Lower lobe of right lung (tissue), 2 donors: Measurements from ENCODE around the gene HGD. TPM values are rescaled to one million over a fixed set of nuclear protein-coding genes. Genes with fewer than 3 reads are reported as not detected.

ENCODE experiments used
- ATAC-seq, 2 donors: fragments of 200-7000 bp; cut with Tn5 transposase; one replicate each; pipeline ENCODE4 v1.9.1; 2020 to 2022; ENCODE audit warnings: mild to moderate bottlenecking in 2 of 2, moderate library complexity in 2 of 2
- DNase-seq: peaks from one replicate; pipeline ENCODE4 v3.0.0-alpha.2; 2020
- H3K27ac ChIP-seq: fragments of 200-600 bp; one replicate; pipeline ENCODE4 v1.8.0; 2022
- H3K27me3 ChIP-seq: fragments of 200-600 bp; one replicate; pipeline ENCODE4 v1.8.0; 2022; ENCODE audit warnings: low read depth
- H3K36me3 ChIP-seq: fragments of 200-600 bp; one replicate; pipeline ENCODE4 v1.8.0; 2022; ENCODE audit warnings: mild to moderate bottlenecking
- H3K4me1 ChIP-seq: fragments of 200-600 bp; one replicate; pipeline ENCODE4 v1.8.0; 2022
- H3K4me3 ChIP-seq: fragments of 200-600 bp; one replicate; pipeline ENCODE4 v1.8.0; 2022; ENCODE audit warnings: mild to moderate bottlenecking
- H3K9me3 ChIP-seq: fragments of 200-600 bp; one replicate; pipeline ENCODE4 v1.8.0; 2022
- intact Hi-C: fragments of 100-400 bp; cut with DNase I; formaldehyde crosslinking; loops from one replicate; pipeline ENCODE4 v1.11.0; 2022
- total RNA-seq: library from RNA; stranded (reverse); fragmentation: NEBNext Ultra II Directional; extraction: Animal tissue kit (Norgen Biotek cat#: 25700); gene quantifications from one replicate; pipeline ENCODE4 v1.2.1, GENCODE V29; 2021
- TF ChIP-seq, protein P1 (sequence below): fragments of 200-600 bp; IDR thresholded peaks from one replicate; pipeline ENCODE4 v1.8.0; 2022; ENCODE audit warnings: antibody characterized with exemption, mild to moderate bottlenecking
- donor health status: DM: no; HTN: yes; CAD: no; lungs with severe emphysema.

Gene HGD
- total RNA-seq, 1 donor from 2014 or later, result 1.7 TPM

DNA sequence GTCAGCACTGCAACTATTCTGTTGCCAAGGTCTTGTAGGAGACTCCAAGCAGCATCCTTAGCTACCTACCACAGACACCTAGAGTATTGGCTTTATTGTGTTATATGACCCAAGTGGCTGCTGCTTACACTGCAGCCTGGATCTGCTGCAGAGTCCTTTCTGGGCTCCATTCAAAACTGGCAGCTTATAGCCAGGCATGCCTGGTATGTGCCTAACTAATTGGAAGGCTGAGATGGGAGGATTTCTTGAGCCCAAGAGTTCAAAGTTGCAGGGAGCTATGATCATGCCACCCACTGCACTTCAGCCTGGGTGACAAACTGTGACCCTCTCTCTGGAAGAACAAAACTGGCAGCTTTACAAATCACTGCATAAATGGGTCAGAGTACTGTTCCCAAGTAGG lies 77.3 kb downstream of the HGD start:
- DNase-seq (no peak), ATAC-seq (no peak)
- Histone ChIP-seq H3K27me3 (no peaks in the 10 kb centered on the region), H3K4me3 (no peak overlapping the region), H3K36me3 (peaks cover 37% of the 10 kb centered on the region), H3K4me1 (peaks cover 9% of the 10 kb centered on the region), H3K9me3 (no peaks in the 10 kb centered on the region), H3K27ac (no peak overlapping the region)
- intact Hi-C loops, result no loop called here
- TF ChIP-seq, protein P1, sequence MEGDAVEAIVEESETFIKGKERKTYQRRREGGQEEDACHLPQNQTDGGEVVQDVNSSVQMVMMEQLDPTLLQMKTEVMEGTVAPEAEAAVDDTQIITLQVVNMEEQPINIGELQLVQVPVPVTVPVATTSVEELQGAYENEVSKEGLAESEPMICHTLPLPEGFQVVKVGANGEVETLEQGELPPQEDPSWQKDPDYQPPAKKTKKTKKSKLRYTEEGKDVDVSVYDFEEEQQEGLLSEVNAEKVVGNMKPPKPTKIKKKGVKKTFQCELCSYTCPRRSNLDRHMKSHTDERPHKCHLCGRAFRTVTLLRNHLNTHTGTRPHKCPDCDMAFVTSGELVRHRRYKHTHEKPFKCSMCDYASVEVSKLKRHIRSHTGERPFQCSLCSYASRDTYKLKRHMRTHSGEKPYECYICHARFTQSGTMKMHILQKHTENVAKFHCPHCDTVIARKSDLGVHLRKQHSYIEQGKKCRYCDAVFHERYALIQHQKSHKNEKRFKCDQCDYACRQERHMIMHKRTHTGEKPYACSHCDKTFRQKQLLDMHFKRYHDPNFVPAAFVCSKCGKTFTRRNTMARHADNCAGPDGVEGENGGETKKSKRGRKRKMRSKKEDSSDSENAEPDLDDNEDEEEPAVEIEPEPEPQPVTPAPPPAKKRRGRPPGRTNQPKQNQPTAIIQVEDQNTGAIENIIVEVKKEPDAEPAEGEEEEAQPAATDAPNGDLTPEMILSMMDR, result no peak

DNA sequence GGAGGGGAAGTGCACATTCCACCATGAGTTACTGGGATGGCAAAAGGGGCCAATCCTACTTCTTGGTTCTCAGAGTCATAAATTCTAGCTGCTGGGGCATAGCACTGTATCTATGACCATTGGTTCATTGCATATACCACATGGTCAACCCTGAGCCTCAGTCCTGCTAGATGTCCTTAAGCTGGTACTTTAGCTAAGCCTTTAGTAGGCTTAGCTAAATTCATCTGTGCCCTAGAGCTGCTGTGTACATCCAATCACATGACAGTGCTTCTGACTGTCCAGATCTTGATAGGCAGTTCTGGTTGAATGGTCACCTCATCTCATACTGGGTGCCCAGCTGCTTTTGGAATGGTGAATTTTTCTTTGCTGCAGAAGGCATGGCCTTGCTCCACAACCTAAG lies 77.7 kb downstream of the HGD start:
- intact Hi-C loops, result no loop called here
- ATAC-seq, result no peak

DNA sequence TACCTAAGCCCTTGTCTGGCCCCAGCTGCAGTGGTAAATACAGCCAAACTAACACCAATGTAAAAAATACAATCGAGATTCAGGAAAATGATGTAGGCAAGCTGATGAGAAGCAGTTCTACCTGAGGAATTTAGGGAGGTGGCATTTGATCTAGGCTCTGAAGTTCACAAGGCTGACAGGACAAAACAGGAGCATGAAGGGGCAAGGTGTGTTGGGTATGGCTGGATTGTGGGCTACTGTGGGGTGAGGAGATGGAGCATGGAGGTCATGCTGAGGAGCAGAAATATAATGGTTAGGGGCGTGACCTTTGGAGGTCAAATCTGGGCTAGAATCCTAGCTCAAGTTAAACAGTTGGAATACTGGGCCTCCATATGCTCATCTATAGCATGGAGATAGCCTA lies 79.4 kb downstream of the HGD start:
- ATAC-seq (no peak), DNase-seq (no peak)
- Histone ChIP-seq H3K36me3 (peaks cover 52% of the 10 kb centered on the region), H3K4me3 (no peak overlapping the region), H3K4me1 (peaks cover 30% of the 10 kb centered on the region), H3K27ac (no peak overlapping the region), H3K27me3 (no peaks in the 10 kb centered on the region), H3K9me3 (no peaks in the 10 kb centered on the region)
- TF ChIP-seq, protein P1, result no peak
- intact Hi-C loops, result no loop called here

More for the DNA sequence above, 77.7 kb downstream of the HGD start:
- Histone ChIP-seq H3K4me1 (peaks cover 13% of the 10 kb centered on the region), H3K27ac (no peak overlapping the region), H3K4me3 (no peak overlapping the region), H3K27me3 (no peaks in the 10 kb centered on the region), H3K36me3 (peaks cover 41% of the 10 kb centered on the region), H3K9me3 (no peaks in the 10 kb centered on the region)
- DNase-seq, result no peak
- TF ChIP-seq, protein P1, result no peak

- H3K4me1 ChIP-seq, result peaks cover 38% of the 10 kb centered on the region
- no peak overlapping the region for H3K27ac ChIP-seq
- DNase-seq (no peak), ATAC-seq (no peak)
- TF ChIP-seq, protein P1, result no peak
- no peaks in the 10 kb centered on the region for H3K27me3 ChIP-seq
- intact Hi-C loops, result no loop called here
- H3K4me3 ChIP-seq, result no peak overlapping the region
- H3K36me3 ChIP-seq, result peaks cover 55% of the 10 kb centered on the region
- H3K9me3 ChIP-seq, result no peaks in the 10 kb centered on the region
These were observed 80.5 kb downstream of the HGD start for GRCh38 chr3:120601554-120601953.

GRCh38 chr3:120599211-120599610 lies 82.8 kb downstream of the HGD start:
- intact Hi-C loops, result no loop called here
- ATAC-seq (no peak), DNase-seq (no peak)
- Histone ChIP-seq H3K36me3 (peaks cover 55% of the 10 kb centered on the region), H3K27ac (no peak overlapping the region), H3K9me3 (no peaks in the 10 kb centered on the region), H3K4me1 (peaks cover 44% of the 10 kb centered on the region), H3K4me3 (no peak overlapping the region), H3K27me3 (no peaks in the 10 kb centered on the region)
- TF ChIP-seq, protein P1, result no peak
